Measurements from ENCODE around the gene MAST2.

Gene MAST2

GRCh38 chr1:45969866-45970265, 166.5 kb downstream of the MAST2 start:
- TF ChIP-seq CTCF (conservative IDR thresholded peaks at IDR 0.05) = no peak
- no peak for TF ChIP-seq ZFX (IDR thresholded peaks at IDR 0.05)
- H3K27ac ChIP-seq = no peak overlapping the region

- TF ChIP-seq CTCF (conservative IDR thresholded peaks at IDR 0.05) = no peak
- no peak for TF ChIP-seq ZFX (IDR thresholded peaks at IDR 0.05)
Measured at GRCh38 chr1:45971335-45971734, 167.9 kb downstream of the MAST2 start.

GRCh38 chr1:45971922-45972531, 168.6 kb downstream of the MAST2 start:
- TF ChIP-seq ZFX (IDR thresholded peaks at IDR 0.05) (no peak), CTCF (conservative IDR thresholded peaks at IDR 0.05) (no peak)

More at GRCh38 chr1:45971335-45971734, 167.9 kb downstream of the MAST2 start:
- peak overlapping the region; percentile 38 for H3K27ac ChIP-seq

GRCh38 chr1:45972621-45973020, 169.2 kb downstream of the MAST2 start:
- H3K27ac ChIP-seq = peak overlapping the region; percentile 85
- TF ChIP-seq CTCF (conservative IDR thresholded peaks at IDR 0.05) = no peak

More at GRCh38 chr1:45971922-45972531, 168.6 kb downstream of the MAST2 start:
- peak overlapping the region; percentile 85 for H3K27ac ChIP-seq

- H3K27ac ChIP-seq = no peak overlapping the region
- TF ChIP-seq ZFX (IDR thresholded peaks at IDR 0.05) = no peak
- no peak for TF ChIP-seq CTCF (conservative IDR thresholded peaks at IDR 0.05)
Measured at GRCh38 chr1:45973121-45973520, 169.7 kb downstream of the MAST2 start.

DNA sequence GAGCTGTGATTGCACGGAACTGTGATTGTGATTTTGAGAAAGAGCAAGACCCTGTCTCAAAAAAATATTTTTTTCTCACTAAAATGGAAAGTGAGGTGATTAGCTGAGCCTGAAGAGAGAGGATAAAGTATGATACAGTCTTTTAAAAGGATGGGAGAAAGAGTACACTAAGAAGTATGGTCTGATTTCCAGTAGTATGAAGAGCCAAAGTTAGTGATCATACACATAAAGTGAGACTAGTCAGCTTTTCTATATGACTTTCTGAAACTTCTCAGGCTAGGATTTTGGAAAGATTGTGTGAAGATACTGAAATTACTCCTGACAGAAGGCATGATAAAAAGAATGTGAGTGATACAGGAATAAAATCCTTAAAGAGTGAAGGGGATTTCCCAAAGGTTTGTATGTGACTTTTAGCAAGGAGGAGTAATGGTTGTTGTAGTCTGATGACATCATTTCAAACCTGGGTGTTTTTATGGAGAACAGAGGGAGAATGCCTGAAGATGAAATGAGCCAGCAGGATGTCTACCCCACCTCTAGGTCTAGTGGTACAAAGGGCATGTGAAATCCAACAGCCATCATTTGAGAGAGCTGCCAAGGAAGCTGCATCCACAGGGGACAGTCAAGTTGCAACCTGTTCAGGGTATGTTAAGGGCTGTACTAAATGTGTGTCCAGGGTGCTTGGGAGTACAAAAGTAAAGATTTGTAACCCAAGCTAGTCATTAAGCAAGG, 171.3 kb downstream of the MAST2 start:
- H3K27ac ChIP-seq = 0 out of 2 replicates have a peak overlapping the region, but pooled peaks have one; percentile 17
- TF ChIP-seq ZFX (IDR thresholded peaks at IDR 0.05) = no peak
- TF ChIP-seq CTCF (conservative IDR thresholded peaks at IDR 0.05) = no peak

DNA sequence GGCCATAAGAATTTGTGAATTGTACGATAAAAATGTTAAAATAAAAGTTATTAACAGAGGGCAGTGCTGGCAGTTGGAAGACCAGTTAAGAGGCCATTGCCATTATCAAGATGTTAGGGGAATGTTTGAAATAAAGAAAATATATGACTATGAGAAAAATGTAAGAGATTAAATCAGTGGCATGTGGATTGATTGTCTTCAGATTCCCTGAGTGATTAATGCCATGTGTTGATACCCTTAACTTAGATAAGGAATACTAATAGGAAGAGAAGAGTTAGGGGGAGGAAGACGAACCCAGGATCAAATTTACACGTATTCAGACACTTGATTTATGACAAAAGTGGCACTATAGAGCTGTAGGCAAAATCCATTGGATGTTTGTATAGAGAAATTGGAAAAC, 173.2 kb downstream of the MAST2 start:
- TF ChIP-seq CTCF (conservative IDR thresholded peaks at IDR 0.05) = no peak
- no peak for TF ChIP-seq ZFX (IDR thresholded peaks at IDR 0.05)
- H3K27ac ChIP-seq = no peak overlapping the region; the same call in 1 of the 2 replicates

Measured in C4-2B (cell line).